Mucosa of descending colon (tissue), 3 donors: Measurements from ENCODE around the gene VOPP1. TPM values are rescaled to one million over a fixed set of nuclear protein-coding genes. Genes with fewer than 3 reads are reported as not detected.

Source experiments
- ATAC-seq: fragments of 200-7000 bp; cut with Tn5 transposase; one replicate; pipeline ENCODE4 v1.9.1; 2020; ENCODE audit warnings: mild to moderate bottlenecking, moderate library complexity
- DNase-seq, 3 donors: peaks; one replicate each; pipeline ENCODE4 v3.0.0-alpha.2; 2020
- H3K36me3 ChIP-seq: fragments of 200-600 bp; one replicate; pipeline ENCODE4 v1.8.0; 2021; ENCODE audit warnings: low read depth, mild to moderate bottlenecking
- H3K4me1 ChIP-seq: fragments of 200-600 bp; one replicate; pipeline ENCODE4 v1.8.0; 2021; ENCODE audit warnings: low read depth, mild to moderate bottlenecking
- H3K4me3 ChIP-seq: fragments of 200-600 bp; one replicate; pipeline ENCODE4 v1.8.0; 2021; ENCODE audit warnings: mild to moderate bottlenecking
- H3K9me3 ChIP-seq: fragments of 200-600 bp; one replicate; pipeline ENCODE4 v1.8.0; 2021; ENCODE audit warnings: mild to moderate bottlenecking
- intact Hi-C, 2 donors: fragments of 100-400 bp; cut with DNase I in 1 of 2; cut with micrococcal nuclease in 1 of 2; formaldehyde crosslinking; loops; one replicate each; pipeline versions ENCODE4 v1.11.0 to v1.11.1; 2022; cut with DNase I, micrococcal nuclease
- total RNA-seq, 3 donors: library from RNA; stranded (reverse); fragmentation: NEBNext Ultra II Directional in 2 of 3; extraction: Animal tissue kit (Norgen Biotek cat#: 25700) in 2 of 3; gene quantifications; one replicate each; pipeline versions ENCODE4 v1.2.1 to v1.2.4, GENCODE V29; 2021 to 2023
- TF ChIP-seq, protein P1 (sequence below): fragments of 200-600 bp; IDR thresholded peaks from one replicate; pipeline ENCODE4 v1.8.0; 2022; ENCODE audit warnings: antibody characterized with exemption, mild to moderate bottlenecking
- donor health status: DM: no; HTN: no; CAD: no; lungs with moderate emphysema.
- donor health status: DM: no; HTN: no; CAD: no.
- donor health status: DM: no; HTN: yes; CAD: no.

The VOPP1 gene
- total RNA-seq, 3 donors from 2014 or later = 57.8 to 83.5 (median 75.2) TPM

DNA sequence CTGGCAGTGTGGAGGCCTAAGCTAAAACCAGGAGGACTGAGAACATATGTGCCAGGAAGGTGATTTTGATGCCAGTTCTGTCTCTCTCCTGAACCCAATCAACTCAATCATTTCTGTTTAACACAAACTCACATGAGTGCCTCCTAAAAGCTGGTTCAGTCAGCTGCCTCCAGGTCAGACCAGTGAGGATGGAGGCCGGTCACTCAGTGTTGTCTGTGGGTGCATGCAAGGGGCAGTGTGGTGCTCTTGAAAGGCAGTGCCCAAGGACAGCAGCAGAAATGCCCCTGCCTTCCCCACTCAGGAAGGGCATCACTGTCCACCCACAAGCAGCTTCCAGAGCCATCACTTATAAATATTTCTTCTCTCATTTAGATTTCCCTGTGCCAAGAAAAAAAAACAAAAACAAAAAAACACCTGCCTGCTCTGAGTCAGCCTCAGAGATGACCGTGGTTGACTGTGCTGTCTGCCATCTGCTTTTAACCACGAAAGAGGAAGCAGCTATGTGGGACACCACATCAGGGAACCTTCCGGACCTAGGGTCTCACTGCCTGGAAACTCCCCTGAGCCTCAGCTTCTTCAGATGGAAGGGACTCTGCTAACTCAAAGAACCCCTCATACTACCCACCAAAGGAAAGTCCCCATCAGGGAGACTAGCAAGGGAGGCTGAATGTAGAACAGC is 39.1 kb downstream of the VOPP1 start:
- H3K4me1 ChIP-seq = peaks cover 31% of the 10 kb centered on the region
- ATAC-seq = peak; percentile 76

DNA sequence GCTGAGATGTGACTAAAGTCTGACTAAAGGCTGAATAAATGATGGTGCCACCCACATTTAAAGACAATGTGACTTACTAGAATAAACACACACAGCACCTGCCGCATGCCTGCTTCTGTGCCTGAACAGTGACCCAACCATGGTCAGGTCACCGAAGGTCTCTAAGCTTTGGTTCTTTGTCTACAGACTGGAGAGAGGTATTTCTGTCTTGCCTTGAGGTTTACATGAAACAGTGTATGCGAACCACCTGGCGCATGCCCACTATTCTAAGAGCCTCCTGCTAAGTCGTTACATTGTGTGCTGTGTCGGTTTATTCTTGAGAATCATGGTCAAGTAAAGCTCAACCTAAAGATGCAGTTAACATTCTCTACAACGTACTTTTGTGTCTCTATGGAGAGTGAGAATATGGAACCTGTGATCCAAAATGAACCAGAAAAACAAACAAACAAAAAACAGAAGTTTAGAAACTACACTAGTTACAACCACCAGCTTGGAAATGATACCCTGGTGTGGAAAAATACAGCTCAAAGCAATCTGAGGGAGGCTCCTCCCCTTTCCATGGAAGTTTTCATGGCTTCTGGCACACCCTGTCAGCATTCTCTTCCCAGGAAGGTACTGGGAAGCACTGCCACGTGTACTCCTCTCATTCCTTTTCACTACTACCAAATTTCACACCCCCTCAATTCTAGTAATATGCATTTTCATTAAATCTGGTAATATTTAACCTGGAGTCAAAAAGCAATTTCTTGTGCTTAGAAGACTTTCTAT is 40.0 kb downstream of the VOPP1 start:
- TF ChIP-seq, protein P1, sequence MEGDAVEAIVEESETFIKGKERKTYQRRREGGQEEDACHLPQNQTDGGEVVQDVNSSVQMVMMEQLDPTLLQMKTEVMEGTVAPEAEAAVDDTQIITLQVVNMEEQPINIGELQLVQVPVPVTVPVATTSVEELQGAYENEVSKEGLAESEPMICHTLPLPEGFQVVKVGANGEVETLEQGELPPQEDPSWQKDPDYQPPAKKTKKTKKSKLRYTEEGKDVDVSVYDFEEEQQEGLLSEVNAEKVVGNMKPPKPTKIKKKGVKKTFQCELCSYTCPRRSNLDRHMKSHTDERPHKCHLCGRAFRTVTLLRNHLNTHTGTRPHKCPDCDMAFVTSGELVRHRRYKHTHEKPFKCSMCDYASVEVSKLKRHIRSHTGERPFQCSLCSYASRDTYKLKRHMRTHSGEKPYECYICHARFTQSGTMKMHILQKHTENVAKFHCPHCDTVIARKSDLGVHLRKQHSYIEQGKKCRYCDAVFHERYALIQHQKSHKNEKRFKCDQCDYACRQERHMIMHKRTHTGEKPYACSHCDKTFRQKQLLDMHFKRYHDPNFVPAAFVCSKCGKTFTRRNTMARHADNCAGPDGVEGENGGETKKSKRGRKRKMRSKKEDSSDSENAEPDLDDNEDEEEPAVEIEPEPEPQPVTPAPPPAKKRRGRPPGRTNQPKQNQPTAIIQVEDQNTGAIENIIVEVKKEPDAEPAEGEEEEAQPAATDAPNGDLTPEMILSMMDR = no peak
- intact Hi-C loops = no loop called here
- ATAC-seq = peak; percentile 39
- H3K9me3 ChIP-seq = no peaks in the 10 kb centered on the region
- no peaks in the 10 kb centered on the region for H3K36me3 ChIP-seq
- no peak overlapping the region for H3K4me3 ChIP-seq
- no peak for DNase-seq
- peaks cover 31% of the 10 kb centered on the region for H3K4me1 ChIP-seq

More for the DNA sequence above, 39.1 kb downstream of the VOPP1 start:
- Histone ChIP-seq H3K9me3 (no peaks in the 10 kb centered on the region), H3K36me3 (no peaks in the 10 kb centered on the region), H3K4me3 (no peak overlapping the region)
- TF ChIP-seq, protein P1 = no peak
- DNase-seq = peak in 1 of 3 donors; percentile 59
- intact Hi-C loops = no loop called here

DNA sequence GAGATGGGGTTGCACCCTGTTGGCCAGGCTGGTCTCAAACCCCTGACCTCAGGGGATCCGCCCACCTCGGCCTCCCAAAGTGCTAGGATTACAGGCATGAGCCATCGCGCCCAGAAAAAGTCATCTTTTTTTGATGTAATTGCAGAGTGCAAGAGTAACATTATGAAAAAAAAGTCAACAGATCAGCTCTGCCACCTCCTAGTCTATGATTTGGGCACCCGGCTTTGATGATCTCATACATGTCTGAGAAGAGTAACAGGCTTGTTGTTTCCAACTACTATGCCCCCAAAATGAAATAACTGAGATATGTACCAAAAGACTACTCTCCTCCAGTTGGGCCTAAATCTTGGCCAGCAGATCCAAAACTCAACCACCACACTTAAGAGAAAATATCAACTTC is 40.8 kb downstream of the VOPP1 start:
- ATAC-seq (no peak), DNase-seq (no peak)
- intact Hi-C loops = no loop called here
- Histone ChIP-seq H3K9me3 (no peaks in the 10 kb centered on the region), H3K4me1 (peaks cover 31% of the 10 kb centered on the region), H3K4me3 (no peak overlapping the region), H3K36me3 (no peaks in the 10 kb centered on the region)
- TF ChIP-seq, protein P1 = no peak

GRCh38 chr7:55527307-55527706 is 45.0 kb downstream of the VOPP1 start:
- Histone ChIP-seq H3K4me1 (peaks cover 9% of the 10 kb centered on the region), H3K36me3 (no peaks in the 10 kb centered on the region), H3K9me3 (no peaks in the 10 kb centered on the region), H3K4me3 (no peak overlapping the region)
- intact Hi-C loops = no loop called here
- no peak for ATAC-seq
- TF ChIP-seq, protein P1 = no peak
- DNase-seq = no peak

GRCh38 chr7:55526770-55527169 is 45.5 kb downstream of the VOPP1 start:
- ATAC-seq = peak; percentile 44
- no peak overlapping the region for H3K4me3 ChIP-seq
- peaks cover 11% of the 10 kb centered on the region for H3K4me1 ChIP-seq
- H3K36me3 ChIP-seq = no peaks in the 10 kb centered on the region
- intact Hi-C loops = no loop called here
- TF ChIP-seq, protein P1 = no peak
- DNase-seq = no peak
- H3K9me3 ChIP-seq = no peaks in the 10 kb centered on the region
